Activated CD4-positive, alpha-beta T cell treated with anti-CD3 and anti-CD28 coated beads, Interleukin-2, amount 50 U/mL, for 24 hours (primary cell): Measurements from ENCODE around the gene NSF.
"Not testable (repeated sequence)": the region's sequence is repeated elsewhere in the genome, so short reads cannot be mapped to it uniquely, and the experiment has no call there.

Source experiments
- DNase-seq, 2 donors: peaks; one replicate each; pipeline ENCODE4 v3.0.0-alpha.2; 2020; ENCODE audit warnings: low read depth in 1 of 2, low spot score in 1 of 2

Gene NSF

GRCh38 chr17:46590157-46591146 is at the start of gene NSF:
TSS of gene NSF (plus strand) at chr17:46590669. CDS start at chr17:46590776, 107 bp downstream.
- not testable (repeated sequence) for DNase-seq

- DNase-seq, result not testable (repeated sequence)
Measured at GRCh38 chr17:46548607-46549006, 41.9 kb upstream of the NSF start.

DNA sequence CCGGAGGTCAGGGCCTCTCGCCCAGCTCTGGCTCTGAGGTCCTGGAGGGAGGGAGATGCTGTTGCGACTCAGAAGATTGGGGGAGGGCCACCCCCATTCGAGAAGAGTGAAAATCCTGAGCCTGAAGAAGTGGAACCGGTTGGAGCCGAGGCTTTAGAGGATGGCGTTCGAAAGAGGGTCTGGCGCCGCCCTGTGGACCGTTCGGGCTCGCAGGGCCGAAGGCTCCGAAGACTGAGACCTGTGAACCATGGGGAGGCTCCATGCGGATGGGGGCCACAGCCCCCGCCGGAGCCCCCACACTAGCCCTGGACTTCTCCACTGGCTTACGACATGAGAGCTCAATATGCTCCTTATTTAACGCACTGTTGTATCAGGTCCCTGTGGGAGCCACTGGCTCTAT is 31.3 kb upstream of the NSF start:
- not testable (repeated sequence) for DNase-seq

DNA sequence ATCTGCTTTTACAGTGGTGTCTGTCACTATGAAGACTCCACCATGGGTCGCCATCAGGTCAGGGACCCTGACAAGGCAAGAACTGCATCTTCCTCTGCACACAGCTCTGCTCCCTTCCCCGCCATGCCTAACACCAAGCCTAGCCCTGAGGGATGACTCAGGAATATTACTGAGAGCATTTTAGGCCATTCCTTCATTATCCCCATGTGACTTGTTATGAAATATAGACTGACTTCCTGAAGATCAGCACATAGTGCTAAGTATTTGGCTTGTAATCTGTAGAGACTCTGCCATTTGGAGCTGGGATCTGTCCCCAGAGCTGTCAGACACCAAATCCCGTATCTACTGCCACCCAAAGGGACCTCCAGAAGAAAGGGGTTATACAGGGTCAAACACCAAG is 30.4 kb upstream of the NSF start:
- DNase-seq, result not testable (repeated sequence)

DNA sequence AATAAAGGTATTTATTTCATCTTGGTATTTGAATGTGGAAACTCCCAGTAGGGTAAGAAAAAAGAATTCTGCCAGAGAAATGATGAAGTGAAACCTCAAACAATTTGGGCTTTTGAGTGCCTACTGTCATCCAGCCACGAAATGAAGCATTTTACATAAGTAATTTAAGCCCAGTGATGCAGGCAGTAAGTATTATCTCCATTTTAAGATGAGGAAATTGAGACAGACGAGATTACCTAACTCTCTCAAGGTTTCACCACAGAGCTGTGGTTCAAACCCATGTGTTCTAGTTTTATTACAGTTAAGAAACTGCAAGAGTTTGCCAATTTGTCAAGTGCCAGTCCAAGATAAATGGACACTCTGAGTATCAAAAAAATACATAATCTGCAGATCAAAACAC is 24.2 kb upstream of the NSF start:
- DNase-seq, result not testable (repeated sequence)

DNA sequence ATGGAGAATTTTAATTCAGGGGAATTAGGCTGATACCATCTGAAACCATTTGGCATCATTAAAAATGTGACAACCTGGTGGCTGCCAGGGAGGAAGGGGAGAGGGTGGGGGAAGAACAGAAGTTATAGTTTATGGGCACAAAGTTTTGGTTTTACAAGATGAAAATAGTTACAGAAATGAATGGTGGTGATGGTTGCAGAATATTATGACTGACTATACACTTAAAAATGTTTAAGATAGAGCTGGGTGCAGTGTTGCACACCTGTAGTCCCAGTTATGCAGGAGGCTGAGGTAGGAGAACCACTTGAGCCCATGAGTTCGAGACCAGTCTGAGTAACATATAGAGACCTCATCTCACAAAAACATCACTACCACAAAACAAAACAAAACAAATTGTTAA is 23.5 kb upstream of the NSF start:
- DNase-seq, result not testable (repeated sequence)

GRCh38 chr17:46571796-46572195 is 18.7 kb upstream of the NSF start:
- DNase-seq, result not testable (repeated sequence)

- peak; percentile 54 to 68 for DNase-seq
Measured at GRCh38 chr17:46579083-46580075, 11.1 kb upstream of the NSF start, which contains the start of gene ARL17A. TSS of gene ARL17A (minus strand) at chr17:46579691. CDS start at chr17:46576322, 3,369 bp downstream.

DNA sequence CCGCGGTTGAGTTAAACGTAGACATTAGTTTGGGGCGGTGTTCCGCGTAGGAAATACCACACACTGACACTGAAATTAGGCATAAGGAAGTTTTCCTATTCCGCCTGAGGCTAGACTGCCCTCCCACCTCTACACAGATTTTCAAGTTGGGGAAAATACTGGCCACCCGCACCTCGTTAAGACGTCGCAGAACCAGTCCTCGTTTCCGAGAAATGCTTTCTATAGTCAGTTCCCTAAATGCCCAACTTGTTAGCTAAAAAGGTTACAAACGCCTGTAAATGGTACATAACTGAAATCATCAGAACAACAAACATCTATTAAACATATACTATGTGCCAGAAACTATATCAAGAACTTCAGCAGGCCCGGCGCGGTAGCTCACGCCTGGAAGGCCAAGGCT is 10.4 kb upstream of the NSF start:
- DNase-seq, result not testable (repeated sequence)

GRCh38 chr17:46585444-46585843 is 5.0 kb upstream of the NSF start:
- DNase-seq, result not testable (repeated sequence)

- DNase-seq, result not testable (repeated sequence)
Measured at GRCh38 chr17:46591332-46591731, 863 bp downstream of the NSF start.

DNA sequence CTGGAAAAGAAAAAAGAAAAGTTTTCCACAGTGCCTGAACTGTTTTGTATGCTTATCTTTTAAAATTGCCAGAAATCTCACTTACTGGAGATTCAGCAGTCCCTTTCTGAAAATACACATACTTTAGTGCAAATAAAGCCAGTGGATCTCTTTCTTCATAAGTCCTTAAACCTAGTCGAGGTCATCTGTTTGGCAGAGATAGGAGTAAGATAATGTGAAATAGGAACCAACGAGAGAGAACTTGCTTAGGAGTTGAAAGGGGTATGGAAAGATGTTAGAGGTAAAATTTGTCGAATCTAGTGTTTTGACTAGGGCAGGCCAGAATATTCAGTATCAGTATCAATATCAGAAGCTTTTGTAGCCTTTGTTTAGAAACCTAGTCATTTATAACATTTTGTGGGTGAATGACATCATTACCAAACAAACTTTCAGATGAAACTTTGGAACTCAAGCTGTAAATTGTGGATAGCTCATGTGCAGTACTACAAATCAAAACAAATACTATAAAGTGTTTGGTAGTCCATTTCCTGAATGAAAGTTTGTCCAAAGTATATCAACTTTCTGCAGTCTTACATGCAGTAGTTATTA is 8.0 kb downstream of the NSF start:
- DNase-seq, result not testable (repeated sequence)

GRCh38 chr17:46600767-46601166 is 10.3 kb downstream of the NSF start:
- not testable (repeated sequence) for DNase-seq

DNA sequence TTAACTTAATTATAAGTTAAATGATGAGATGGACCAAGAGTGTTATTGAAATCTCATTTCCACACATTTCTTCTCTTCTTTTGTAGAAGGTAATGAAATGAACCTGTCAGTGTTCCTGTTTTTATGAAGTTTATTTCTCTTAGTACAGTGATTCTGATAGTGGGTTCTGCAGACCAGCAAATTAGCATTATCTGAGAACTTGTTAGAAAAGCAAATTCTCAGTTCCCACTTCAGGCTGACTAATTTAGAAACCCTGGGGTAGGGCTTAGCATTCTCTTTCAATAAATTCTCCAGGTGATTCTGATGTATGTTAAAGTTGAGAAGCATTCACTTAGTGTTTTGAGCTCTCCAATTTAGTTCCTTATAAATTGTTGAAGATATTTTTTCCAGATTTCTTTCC is 12.7 kb downstream of the NSF start:
- peak in 1 of 2 donors; percentile 10 for DNase-seq

GRCh38 chr17:46611304-46611703 is 20.8 kb downstream of the NSF start:
- DNase-seq, result not testable (repeated sequence)

GRCh38 chr17:46613876-46614275 is 23.4 kb downstream of the NSF start:
- not testable (repeated sequence) for DNase-seq

DNA sequence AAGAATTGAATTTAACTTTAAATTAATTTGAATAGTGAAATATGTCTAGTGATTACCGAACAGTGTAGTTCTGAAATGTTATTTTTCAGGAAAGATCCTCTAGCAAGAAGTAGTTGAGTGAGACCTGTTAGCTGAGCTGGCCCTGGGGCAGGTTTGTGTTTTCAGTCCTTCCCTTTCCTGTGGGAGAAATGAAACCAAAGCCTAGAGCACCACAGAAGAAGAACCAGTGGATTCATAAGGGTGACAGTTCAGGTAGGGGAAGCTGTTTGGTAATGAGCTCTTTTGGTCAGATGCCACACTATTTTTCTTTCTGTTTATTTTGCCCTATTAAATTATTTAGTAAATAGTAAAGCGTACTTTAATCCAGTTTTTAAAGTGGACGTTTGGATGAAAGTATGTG is 26.7 kb downstream of the NSF start:
- not testable (repeated sequence) for DNase-seq

GRCh38 chr17:46618975-46619374 is 28.5 kb downstream of the NSF start:
- not testable (repeated sequence) for DNase-seq

DNA sequence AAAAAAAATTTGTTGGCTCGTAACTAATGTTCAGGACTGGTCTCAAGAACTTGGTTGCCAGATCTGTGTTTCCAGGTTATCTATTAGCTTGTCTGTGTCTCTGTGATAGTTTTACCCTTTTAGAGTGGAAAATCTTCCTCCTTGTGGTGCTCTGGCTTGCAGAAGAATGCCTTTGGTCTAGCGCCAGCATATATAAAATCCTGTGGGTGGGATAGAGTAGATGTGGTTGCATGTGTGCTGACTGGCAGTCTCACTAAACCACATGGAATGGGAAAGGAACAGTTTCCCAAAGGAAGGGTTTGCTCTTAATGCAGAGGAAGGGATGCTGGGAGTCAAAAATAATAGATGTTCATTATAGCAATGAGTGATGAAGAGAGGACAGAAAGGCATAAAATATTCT is 33.3 kb downstream of the NSF start:
- not testable (repeated sequence) for DNase-seq

- not testable (repeated sequence) for DNase-seq
Measured at GRCh38 chr17:46624726-46625125, 34.3 kb downstream of the NSF start.

- not testable (repeated sequence) for DNase-seq
Measured at GRCh38 chr17:46627452-46627851, 37.0 kb downstream of the NSF start.
